Large intestine (tissue), 3 donors: ENCODE results near the gene MTHFD1L. TPM values are rescaled to one million over a fixed set of nuclear protein-coding genes. Genes with fewer than 3 reads are reported as not detected.
A peak's percentile ranks its signal among the peaks of the same experiment; 100 is the strongest.
"Not testable (repeated sequence)": the region's sequence is repeated elsewhere in the genome, so short reads cannot be mapped to it uniquely, and the experiment has no call there.

Experiments
- DNase-seq, 2 donors: peaks; one replicate each; pipeline versions ENCODE4 v3.0.0 to v3.0.0-alpha.2; 2013
- H3K27ac ChIP-seq: one replicate; pipeline ENCODE4 v1.5.1; 2013; ENCODE audit warnings: low read length
- H3K27me3 ChIP-seq: 2 replicates; pipeline ENCODE4 v1.6.1; 2013; ENCODE audit warnings: low read length; ENCODE audit not compliant: control insufficient read depth, insufficient read depth
- H3K36me3 ChIP-seq: 2 replicates; pipeline ENCODE4 v1.6.1; 2013; ENCODE audit warnings: low read length; ENCODE audit not compliant: control insufficient read depth, insufficient read depth
- H3K4me1 ChIP-seq: one replicate; pipeline ENCODE4 v1.6.1; 2013; ENCODE audit warnings: low read length; ENCODE audit not compliant: control insufficient read depth, insufficient read depth
- H3K4me3 ChIP-seq: one replicate; pipeline ENCODE4 v1.5.1; 2013; ENCODE audit warnings: low read length
- H3K9me3 ChIP-seq: one replicate; pipeline ENCODE4 v1.6.1; 2013; ENCODE audit warnings: mild to moderate bottlenecking, low read depth, low read length, moderate library complexity; ENCODE audit not compliant: control insufficient read depth
- whole genome bisulfite sequencing: methylation state at CpG from one replicate; pipeline ENCODE4 v1.1.5; 2013; ENCODE audit warnings: low lambda C conversion rate; ENCODE audit not compliant: insufficient coverage; 5-methylcytosine and 5-hydroxymethylcytosine counted together
- polyA plus RNA-seq: library from polyadenylated mRNA; unstranded; fragments of 120-200 nt; gene quantifications from one replicate; pipeline ENCODE4 v1.2.1, GENCODE V29; 2013

The MTHFD1L gene
- polyA plus RNA-seq, 1 donor = 11.7 TPM

DNA sequence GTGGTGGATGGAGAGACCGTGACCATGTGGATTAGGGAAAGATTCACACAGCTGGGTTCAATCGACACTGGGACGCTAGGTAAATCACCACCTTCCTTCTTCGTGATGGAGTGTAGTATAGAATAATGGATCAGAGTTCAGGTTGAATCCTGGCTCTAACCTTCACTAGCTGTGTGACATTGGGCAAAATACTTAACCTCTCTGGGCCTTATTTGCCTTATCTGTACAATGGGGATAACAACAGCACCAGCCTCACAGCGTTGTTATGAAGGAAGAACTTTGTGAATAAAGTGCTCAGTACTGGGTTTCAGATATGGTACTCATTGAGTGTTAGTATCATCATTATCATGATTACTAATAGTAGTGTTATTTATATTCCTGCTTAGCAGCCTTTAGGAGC is 248.1 kb downstream of the MTHFD1L start:
- H3K4me1 ChIP-seq = peaks cover 4% of the 10 kb centered on the region
- H3K9me3 ChIP-seq = no peaks in the 10 kb centered on the region
- no peaks in the 10 kb centered on the region for H3K36me3 ChIP-seq
- DNase-seq = no peak
- no peaks in the 10 kb centered on the region for H3K27me3 ChIP-seq
- no peak overlapping the region for H3K27ac ChIP-seq
- WGBS = no CpG with 5 or more reads among the region's 5 CpGs
- H3K4me3 ChIP-seq = no peak overlapping the region

DNA sequence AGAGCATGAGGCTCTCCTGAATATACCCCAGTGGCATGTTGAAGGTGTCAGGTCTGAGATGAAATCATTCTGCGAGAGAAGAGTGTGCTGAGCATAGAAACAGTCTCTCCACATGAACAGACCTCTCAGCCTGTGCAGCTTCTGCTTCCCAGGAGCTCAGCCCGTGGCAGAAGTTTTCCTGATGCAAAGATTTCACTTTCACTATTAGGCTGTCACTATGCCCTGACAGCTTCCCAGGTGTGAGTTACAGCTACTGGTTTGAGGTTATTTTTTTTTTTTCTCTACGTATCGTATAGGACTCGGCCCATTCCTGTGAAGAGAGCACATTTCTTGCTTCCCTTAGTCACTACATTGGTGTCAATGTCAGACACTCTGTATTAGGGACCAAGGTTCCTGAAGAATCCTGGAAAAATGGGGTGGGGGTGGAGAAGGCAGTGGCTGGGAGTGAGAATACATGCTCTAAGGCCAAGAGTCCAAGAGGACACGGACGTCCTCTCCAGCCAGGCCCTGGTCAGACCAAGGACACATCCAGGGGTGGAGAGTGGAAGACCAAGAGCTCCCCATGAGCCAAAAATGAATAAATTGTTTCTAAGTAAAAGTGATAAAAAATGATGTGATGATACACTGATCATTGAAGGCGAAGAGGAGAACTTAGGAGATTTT is 253.1 kb downstream of the MTHFD1L start:
- no peaks in the 10 kb centered on the region for H3K36me3 ChIP-seq
- peaks cover 30% of the 10 kb centered on the region for H3K4me1 ChIP-seq
- no peak overlapping the region for H3K4me3 ChIP-seq
- DNase-seq = peak; percentile 58 to 85
- H3K27ac ChIP-seq = peak overlapping the region; percentile 17
- H3K27me3 ChIP-seq = no peaks in the 10 kb centered on the region
- 89% methylated on average over 1 of the region's 8 CpGs for WGBS
- no peaks in the 10 kb centered on the region for H3K9me3 ChIP-seq

DNA sequence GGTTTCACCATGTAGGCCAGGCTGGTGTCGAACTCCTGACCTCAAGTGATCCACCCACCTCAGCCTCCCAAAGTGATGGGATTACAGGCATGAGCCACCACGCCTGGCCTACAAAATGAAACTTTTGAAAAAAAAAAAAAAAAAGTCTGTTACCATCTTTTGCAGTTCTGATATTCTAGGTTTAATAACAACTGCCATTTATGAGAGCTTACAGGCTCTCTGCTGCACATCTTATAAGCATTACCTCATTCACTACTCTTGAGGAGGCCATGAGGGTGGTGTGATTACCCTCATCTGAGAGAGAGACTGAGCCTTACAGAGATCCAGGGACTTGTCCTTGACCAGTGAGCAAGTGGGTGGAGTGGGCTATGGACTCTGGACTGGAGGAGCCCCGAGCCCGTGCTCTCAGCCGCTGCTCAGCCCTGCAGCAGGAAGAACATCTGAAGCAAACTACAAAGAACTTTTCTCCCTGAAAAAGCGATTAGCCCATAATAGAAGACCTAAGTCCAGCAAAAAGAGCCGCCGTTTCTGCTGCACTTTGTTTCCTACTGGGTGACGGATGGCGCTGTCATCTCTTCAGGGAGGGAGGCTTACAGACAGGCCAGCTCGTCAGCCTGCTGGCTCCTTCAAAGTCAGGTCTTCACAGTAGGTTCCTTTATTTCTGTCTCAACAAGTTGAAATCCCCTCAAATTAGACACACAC is 254.5 kb downstream of the MTHFD1L start:
- H3K4me1 ChIP-seq = peaks cover 32% of the 10 kb centered on the region
- H3K36me3 ChIP-seq = no peaks in the 10 kb centered on the region
- H3K9me3 ChIP-seq = no peaks in the 10 kb centered on the region
- DNase-seq = peak; percentile 96 to 98
- no CpG with 5 or more reads among the region's 11 CpGs for WGBS
- peak overlapping the region; percentile 85 for H3K27ac ChIP-seq
- no peaks in the 10 kb centered on the region for H3K27me3 ChIP-seq
- no peak overlapping the region for H3K4me3 ChIP-seq

DNA sequence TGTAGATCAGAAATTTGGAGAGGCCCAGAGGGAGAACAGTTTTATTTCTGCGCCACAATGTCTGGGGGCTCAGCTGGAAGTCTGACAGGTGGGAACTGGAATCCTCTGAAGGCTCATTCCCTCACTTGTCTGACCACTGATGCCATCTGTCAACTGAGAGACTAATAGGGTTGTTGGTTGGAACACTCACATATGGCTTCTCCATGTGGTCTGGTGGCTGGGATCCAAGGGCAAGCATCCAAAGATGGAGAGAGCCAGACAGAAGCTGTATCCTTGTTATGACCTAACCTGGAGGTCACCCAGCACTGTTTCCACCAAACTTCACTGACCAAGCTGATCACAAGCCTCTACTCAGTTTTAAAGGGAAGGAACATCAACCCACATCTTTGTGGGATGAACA is 256.4 kb downstream of the MTHFD1L start:
- H3K36me3 ChIP-seq = no peaks in the 10 kb centered on the region
- no CpG with 5 or more reads among the region's 1 CpG for WGBS
- no peaks in the 10 kb centered on the region for H3K9me3 ChIP-seq
- H3K27ac ChIP-seq = no peak overlapping the region
- peaks cover 44% of the 10 kb centered on the region for H3K4me1 ChIP-seq
- no peaks in the 10 kb centered on the region for H3K27me3 ChIP-seq
- no peak for DNase-seq
- H3K4me3 ChIP-seq = no peak overlapping the region

DNA sequence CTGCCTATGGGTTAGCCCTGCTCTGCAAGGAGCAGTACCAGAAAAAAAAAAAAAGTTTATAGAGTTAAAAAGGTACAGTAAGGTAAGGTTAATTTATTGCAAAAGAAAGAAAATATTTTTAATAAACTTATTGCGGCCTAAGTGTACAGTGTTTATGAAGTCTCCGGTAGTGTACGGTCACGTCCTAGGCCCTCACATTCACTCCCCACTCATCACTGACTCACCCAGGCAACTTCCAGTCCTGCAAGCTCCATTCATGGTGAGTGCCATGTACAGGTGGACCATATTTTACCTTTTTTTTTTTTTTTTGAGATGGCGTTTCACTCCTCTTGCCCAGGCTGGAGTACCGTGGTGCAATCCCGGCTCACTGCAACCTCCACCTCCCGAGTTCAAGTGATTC is 258.1 kb downstream of the MTHFD1L start:
- H3K27ac ChIP-seq, H3K9me3 ChIP-seq: not testable (repeated sequence)
- WGBS = 100% methylated on average over 3 of the region's 8 CpGs

DNA sequence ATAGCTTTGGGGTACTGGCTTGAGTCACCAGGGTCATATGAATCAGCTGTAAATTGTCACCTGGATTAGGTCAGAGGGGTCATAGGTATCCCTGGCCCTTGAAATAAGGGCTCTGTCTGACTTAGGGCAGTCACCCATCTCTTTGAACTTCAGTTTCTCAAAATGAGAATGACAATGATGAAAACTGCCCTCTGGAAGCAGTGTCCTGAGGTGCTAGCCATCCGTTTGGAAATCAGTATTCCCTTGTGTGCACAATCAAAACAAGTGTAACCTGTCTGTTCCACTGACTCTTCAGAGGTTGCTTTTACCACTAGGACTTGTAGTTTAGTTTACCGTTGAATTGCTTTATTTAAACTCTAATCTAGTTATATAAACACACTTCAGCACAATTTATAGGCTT is 259.7 kb downstream of the MTHFD1L start:
- not testable (repeated sequence) for H3K4me3 ChIP-seq, H3K27me3 ChIP-seq, H3K9me3 ChIP-seq, DNase-seq, H3K36me3 ChIP-seq
- Histone ChIP-seq H3K27ac (peak overlapping the region; percentile 39), H3K4me1 (peaks cover 27% of the 10 kb centered on the region)
- WGBS = no CpG with 5 or more reads among the region's 2 CpGs

More for the DNA sequence above, 258.1 kb downstream of the MTHFD1L start:
- not testable (repeated sequence) for DNase-seq, H3K36me3 ChIP-seq, H3K27me3 ChIP-seq, H3K4me3 ChIP-seq
- H3K4me1 ChIP-seq = peaks cover 40% of the 10 kb centered on the region

DNA sequence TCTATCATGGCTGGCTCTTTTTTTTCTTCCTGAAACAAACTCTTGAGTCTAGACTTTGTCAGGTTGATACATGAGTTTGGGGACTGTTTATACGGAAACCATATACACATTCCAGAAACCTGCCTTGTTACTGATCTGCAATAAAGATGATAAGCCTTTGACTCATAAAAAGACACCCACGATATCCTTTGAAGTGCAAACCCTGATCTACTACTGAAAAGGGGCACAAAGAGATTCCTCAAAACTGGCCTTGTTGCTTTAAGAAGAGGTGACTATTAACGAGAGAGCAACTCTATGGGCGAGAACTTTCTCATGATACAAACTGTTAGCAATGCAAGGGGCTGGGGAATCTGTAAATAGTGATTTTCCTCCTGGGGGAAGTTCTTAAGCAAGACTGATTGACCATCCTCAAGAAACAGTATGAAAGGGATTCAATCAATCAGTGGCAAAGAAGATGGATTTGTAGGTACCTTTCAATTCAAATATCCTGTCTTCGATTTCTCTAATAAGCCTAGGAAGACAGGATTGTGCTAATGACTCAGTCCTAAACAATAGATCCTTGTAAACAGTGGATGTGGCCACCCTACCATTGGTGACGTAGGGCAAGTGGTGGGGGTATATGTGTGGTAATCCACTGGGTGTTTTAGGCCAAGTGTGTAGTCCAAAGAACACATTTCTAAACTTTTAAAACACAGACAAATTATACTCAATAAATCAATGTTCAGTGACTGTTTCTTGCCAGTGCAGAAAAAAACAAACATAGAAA is 260.3 kb downstream of the MTHFD1L start:
- peak overlapping the region; percentile 42 for H3K27ac ChIP-seq
- 40% methylated on average over 1 of the region's 6 CpGs for WGBS
- not testable (repeated sequence) for H3K36me3 ChIP-seq, H3K9me3 ChIP-seq, H3K4me3 ChIP-seq, H3K27me3 ChIP-seq
- DNase-seq = peak in 1 of 2 donors; percentile 59
- H3K4me1 ChIP-seq = peaks cover 21% of the 10 kb centered on the region

DNA sequence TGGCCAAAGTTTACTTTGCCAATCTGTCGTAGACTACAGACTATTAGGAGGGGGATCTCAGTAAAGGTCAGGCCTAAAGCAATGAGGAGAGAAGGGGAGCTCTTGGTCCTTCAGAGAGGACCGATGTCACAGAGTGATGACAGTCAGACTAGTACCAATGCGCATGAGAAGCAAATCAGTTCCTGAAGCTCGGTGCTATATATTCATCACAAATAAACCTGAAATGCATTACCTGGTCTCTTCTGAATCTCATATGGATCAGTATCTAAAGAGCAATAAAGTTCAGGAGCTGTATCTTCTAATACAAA is 260.9 kb downstream of the MTHFD1L start:
- not testable (repeated sequence) for H3K27ac ChIP-seq, H3K36me3 ChIP-seq, H3K9me3 ChIP-seq, H3K27me3 ChIP-seq, H3K4me3 ChIP-seq, DNase-seq
- WGBS = no CpG with 5 or more reads among the region's 4 CpGs
- H3K4me1 ChIP-seq = peaks cover 16% of the 10 kb centered on the region

DNA sequence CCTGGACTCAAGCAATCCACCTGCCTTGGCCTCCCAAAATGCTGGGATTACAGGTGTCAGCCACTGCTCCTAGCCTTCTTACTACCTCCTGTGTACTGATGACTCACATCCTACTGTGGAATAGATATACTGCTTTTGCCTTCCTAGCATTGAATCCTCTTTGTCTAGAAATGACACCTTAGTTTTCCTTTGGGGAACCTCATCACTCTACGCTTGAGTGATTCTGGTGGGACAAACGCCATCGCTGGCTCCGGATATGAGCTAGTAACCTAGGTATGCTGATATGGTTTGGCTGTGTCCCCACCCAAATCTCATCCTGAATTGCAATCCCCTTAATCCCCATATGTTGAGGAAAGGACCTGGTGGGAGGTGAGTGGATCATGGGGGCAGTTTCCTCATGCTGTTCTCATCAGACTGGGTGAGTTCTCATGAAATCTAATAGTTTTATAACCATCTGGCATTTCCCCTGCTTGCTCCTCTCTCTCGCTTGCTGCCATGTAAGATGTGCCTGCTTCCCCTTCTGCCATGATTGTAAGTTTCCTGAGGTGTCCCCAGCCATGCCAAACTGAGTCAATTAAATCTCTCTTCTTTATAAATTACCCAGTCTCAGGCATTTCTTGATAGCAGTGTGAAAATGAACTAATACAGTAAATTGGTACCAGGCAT is 261.8 kb downstream of the MTHFD1L start:
- H3K27me3 ChIP-seq, H3K36me3 ChIP-seq, H3K27ac ChIP-seq, H3K4me3 ChIP-seq, DNase-seq, H3K9me3 ChIP-seq: not testable (repeated sequence)
- H3K4me1 ChIP-seq = peaks cover 14% of the 10 kb centered on the region
- WGBS = no CpG with 5 or more reads among the region's 5 CpGs

DNA sequence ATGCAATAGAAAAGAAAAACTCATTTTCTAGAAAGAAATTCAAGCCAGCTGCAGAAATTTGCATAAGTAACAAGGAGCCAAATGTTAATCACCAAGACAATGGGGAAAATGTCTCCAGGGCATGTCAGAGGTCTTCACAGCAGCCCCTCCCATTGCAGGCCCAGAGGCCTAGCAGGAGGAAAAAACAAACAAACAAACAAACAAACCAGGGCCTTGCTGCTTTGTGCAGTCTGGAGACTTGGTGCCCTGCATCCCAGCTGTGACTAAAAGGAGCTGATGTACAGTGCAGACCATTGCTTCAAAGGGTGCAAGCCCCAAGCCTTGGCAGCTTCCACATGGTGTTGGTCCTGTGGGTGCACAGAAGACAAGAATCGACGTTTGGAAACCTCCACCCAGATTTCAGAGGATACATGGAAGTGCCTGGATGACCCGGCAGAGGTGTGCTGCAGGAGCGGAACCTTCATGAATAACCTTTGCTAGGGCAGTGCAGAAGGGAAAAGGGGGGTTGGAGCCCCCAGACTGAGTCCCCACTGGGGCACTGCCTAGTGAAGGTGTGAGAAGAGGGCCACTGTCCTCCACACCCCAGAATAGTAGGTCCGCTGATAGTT is 263.4 kb downstream of the MTHFD1L start:
- Histone ChIP-seq H3K36me3 (no peaks in the 10 kb centered on the region), H3K4me3 (no peak overlapping the region), H3K9me3 (no peaks in the 10 kb centered on the region), H3K27ac (no peak overlapping the region), H3K27me3 (no peaks in the 10 kb centered on the region), H3K4me1 (peaks cover 14% of the 10 kb centered on the region)
- no peak for DNase-seq
- no CpG with 5 or more reads among the region's 5 CpGs for WGBS
